ENCODE results near the gene EGLN1. TPM values are rescaled to one million over a fixed set of nuclear protein-coding genes. Genes with fewer than 3 reads are reported as not detected.
"Not testable (repeated sequence)": the region's sequence is repeated elsewhere in the genome, so short reads cannot be mapped to it uniquely, and the experiment has no call there.

EGLN1 gene
- total RNA-seq, 2 donors from 2014 or later: 15.5 to 25.9 TPM

DNA sequence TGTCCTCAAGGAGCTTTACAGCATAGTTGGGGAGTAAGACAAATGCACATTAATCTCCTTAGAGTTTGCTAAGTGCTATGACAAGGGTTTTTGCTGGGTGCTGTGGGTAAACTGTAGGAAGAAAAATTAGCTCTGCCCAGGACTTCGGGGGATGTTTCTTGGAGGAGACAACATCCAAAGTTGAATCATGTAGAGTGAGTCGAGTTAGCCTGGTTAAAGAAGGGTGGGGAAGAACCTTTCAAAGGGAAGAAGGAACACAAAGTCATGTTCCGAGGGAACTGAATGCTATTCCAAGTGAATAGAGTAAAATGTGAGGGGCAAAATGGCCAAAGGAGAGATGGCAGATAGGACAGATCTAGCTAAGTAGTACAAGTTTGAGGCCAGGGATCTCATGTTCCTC is 66.9 kb downstream of the EGLN1 start:
- no peak overlapping the region for H3K4me3 Mint-ChIP-seq
- H3K27ac Mint-ChIP-seq: no peak overlapping the region

GRCh38 chr1:231354330-231355020 is 67.6 kb downstream of the EGLN1 start:
- no peak for ATAC-seq
- Mint-ChIP-seq H3K9me3 (no peaks in the 10 kb centered on the region), H3K36me3 (peaks cover 14% of the 10 kb centered on the region), H3K4me1 (ENCODE audit: low read depth in 2 of 2) (peaks cover 5 to 11% of the 10 kb centered on the region in 2 donors), H3K27me3 (no peaks in the 10 kb centered on the region), H3K4me3 (no peak overlapping the region), H3K27ac (no peak overlapping the region)
- DNase-seq (ENCODE audit: low spot score): no peak

More for the DNA sequence above, 66.9 kb downstream of the EGLN1 start:
- Mint-ChIP-seq H3K4me1 (ENCODE audit: low read depth in 2 of 2) (peaks cover 7 to 15% of the 10 kb centered on the region in 2 donors), H3K27me3 (no peaks in the 10 kb centered on the region), H3K9me3 (no peaks in the 10 kb centered on the region), H3K36me3 (peaks cover 14% of the 10 kb centered on the region)
- ATAC-seq (no peak), DNase-seq (ENCODE audit: low spot score) (no peak)

DNA sequence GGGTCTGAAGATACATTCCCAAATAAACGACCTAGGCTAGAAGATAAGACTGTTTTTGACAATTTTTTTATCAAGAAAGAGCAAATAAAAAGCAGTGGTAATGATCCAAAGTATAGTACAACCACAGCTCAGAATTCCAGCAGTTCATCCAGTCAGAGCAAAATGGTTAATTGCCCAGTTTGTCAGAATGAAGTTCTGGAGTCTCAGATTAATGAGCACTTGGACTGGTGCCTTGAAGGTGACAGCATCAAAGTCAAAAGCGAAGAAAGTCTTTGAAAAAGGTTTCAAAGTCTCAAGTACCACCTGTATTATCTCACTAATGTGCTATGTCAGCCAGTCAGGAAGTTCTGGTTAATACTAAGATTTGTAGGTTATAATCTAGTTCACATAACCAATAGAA is 69.0 kb downstream of the EGLN1 start:
- Mint-ChIP-seq H3K36me3 (peaks cover 19% of the 10 kb centered on the region), H3K9me3 (no peaks in the 10 kb centered on the region), H3K4me3 (no peak overlapping the region), H3K4me1 (ENCODE audit: low read depth in 2 of 2) (peaks cover 4 to 7% of the 10 kb centered on the region in 2 donors), H3K27me3 (no peaks in the 10 kb centered on the region), H3K27ac (no peak overlapping the region)
- DNase-seq (ENCODE audit: low spot score) (no peak), ATAC-seq (no peak)

DNA sequence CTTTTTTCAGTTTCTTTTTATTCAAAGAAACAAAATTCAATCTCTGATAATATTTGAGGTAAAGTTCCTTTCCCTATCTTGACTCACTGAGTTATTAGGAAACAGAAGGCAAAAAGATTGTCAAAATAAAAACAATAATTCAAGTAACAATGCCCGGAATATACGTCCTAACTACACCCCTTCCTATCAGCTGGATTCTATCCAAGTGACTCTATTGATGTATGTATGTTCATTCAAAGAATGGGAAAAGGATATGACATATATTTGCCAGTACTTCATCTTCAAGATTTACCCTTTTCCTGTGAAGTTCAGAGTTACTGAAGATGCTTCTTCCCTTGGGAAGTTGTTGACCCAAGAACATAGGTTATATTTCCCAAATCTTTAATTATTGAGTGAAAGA is 70.3 kb downstream of the EGLN1 start:
- no peaks in the 10 kb centered on the region for H3K27me3 Mint-ChIP-seq
- ATAC-seq (no peak), DNase-seq (ENCODE audit: low spot score) (no peak)

DNA sequence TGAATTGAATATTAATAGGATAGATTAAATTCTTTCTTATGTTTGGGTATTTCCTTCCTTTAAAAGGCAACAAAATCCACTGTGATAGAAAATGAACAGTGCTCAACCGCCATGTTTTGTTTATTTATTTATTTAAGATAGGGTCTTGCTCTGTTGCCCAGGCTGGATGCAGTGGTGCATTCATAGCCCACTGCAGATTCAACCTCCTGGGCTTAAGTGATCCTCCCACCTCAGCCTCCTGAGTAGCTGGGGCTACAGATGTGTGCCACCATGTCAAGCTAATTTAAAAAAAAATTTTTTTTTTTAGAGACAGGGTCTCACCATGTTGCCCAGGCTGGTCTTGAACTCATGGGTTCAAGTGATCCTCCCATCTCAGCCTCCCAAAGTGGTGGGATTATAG is 73.2 kb downstream of the EGLN1 start:
- not testable (repeated sequence) for H3K27ac Mint-ChIP-seq; DNase-seq (ENCODE audit: low spot score); ATAC-seq; H3K9me3 Mint-ChIP-seq; H3K4me3 Mint-ChIP-seq; H3K4me1 Mint-ChIP-seq (ENCODE audit: low read depth in 2 of 2); H3K27me3 Mint-ChIP-seq
- peaks cover 19% of the 10 kb centered on the region for H3K36me3 Mint-ChIP-seq

More for the DNA sequence above, 70.3 kb downstream of the EGLN1 start:
- no peaks in the 10 kb centered on the region for H3K9me3 Mint-ChIP-seq
- peaks cover 19% of the 10 kb centered on the region for H3K36me3 Mint-ChIP-seq
- H3K4me3 Mint-ChIP-seq: no peak overlapping the region
- no peaks in the 10 kb centered on the region for H3K4me1 Mint-ChIP-seq (ENCODE audit: low read depth in 2 of 2)
- no peak overlapping the region for H3K27ac Mint-ChIP-seq

DNA sequence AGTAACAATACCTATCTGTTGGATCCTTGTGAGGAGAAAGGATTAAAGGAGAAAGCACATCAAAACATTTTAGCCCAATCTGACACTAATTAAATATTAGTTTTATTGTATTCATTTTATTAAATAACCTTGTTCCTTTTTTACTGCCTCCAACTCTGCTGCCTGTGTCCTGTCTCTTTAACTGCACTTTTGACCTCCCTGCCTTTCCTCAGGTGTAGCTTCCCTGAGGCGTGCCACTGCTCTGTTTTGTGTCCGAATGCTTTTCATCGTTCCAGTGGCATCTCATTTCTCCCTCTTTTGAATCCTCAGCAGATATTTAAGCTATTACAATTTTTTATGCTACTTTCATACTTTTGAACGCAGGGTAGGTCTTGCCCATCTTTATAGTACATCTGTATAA is 73.6 kb downstream of the EGLN1 start:
- ATAC-seq: no peak
- peaks cover 19% of the 10 kb centered on the region for H3K36me3 Mint-ChIP-seq

GRCh38 chr1:231347961-231348360 is 74.1 kb downstream of the EGLN1 start:
- no peak for ATAC-seq
- no peak for DNase-seq (ENCODE audit: low spot score)
- Mint-ChIP-seq H3K27ac (no peak overlapping the region), H3K36me3 (peaks cover 17% of the 10 kb centered on the region), H3K4me1 (ENCODE audit: low read depth in 2 of 2) (peaks cover 0 to 8% of the 10 kb centered on the region in 2 donors), H3K4me3 (no peak overlapping the region), H3K9me3 (no peaks in the 10 kb centered on the region), H3K27me3 (no peaks in the 10 kb centered on the region)

More for the DNA sequence above, 73.6 kb downstream of the EGLN1 start:
- Mint-ChIP-seq H3K27ac (no peak overlapping the region), H3K4me1 (ENCODE audit: low read depth in 2 of 2) (peaks cover 0 to 5% of the 10 kb centered on the region in 2 donors), H3K27me3 (no peaks in the 10 kb centered on the region), H3K4me3 (no peak overlapping the region), H3K9me3 (no peaks in the 10 kb centered on the region)
- DNase-seq (ENCODE audit: low spot score): no peak

- ATAC-seq (no peak), DNase-seq (ENCODE audit: low spot score) (no peak)
- H3K9me3 Mint-ChIP-seq: no peaks in the 10 kb centered on the region
- peaks cover 43 to 45% of the 10 kb centered on the region in 2 donors for H3K4me1 Mint-ChIP-seq (ENCODE audit: low read depth in 2 of 2)
- H3K36me3 Mint-ChIP-seq: peaks cover 26% of the 10 kb centered on the region
- no peaks in the 10 kb centered on the region for H3K27me3 Mint-ChIP-seq
- no peak overlapping the region for H3K27ac Mint-ChIP-seq
- H3K4me3 Mint-ChIP-seq: no peak overlapping the region
Measured at GRCh38 chr1:231340328-231341013, 81.6 kb downstream of the EGLN1 start.

DNA sequence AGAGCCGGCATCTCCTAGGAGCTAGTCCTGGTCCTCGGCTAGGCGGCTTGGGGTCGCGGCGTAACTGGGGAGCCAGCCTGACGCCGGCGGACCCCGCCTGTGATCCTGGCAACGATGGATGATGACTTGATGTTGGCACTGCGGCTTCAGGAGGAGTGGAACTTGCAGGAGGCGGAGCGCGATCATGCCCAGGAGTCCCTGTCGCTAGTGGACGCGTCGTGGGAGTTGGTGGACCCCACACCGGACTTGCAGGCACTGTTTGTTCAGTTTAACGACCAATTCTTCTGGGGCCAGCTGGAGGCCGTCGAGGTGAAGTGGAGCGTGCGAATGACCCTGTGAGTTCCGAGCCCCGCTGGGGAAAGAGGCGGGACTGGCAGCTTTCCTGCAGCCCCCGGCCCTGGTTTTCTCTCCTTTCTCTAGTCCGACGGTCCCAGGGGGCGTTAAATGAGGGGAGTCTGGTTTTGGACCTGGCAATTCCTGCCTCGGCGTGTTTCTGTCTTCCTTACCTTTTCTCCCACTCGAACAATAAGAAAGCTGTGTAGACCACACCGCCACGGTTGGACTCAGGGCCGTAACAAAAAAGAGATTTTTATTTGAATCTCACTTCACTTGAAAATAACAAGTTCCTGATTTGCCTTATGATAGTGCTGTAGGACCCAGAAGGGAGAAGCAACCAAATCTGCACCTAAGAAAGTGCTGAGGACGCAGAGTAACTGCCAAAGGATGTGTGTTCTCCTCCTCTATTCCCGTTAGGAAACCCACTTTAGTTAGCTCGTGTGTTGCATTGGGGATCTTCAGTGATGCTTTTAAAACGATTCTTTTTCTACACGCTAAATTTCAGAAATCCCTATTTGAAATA is 83.6 kb downstream of the EGLN1 start, which contains the start of gene SPRTN:
TSS of gene SPRTN (plus strand) at position 24 of the 859 bp plus-strand sequence. CDS start at position 115, 91 bp downstream.
- H3K27me3 Mint-ChIP-seq: no peaks in the 10 kb centered on the region
- no peaks in the 10 kb centered on the region for H3K9me3 Mint-ChIP-seq
- peaks cover 27% of the 10 kb centered on the region for H3K36me3 Mint-ChIP-seq
- peak within 1 kb of the TSS; percentile 96 for H3K4me3 Mint-ChIP-seq
- DNase-seq (ENCODE audit: low spot score): no peak
- H3K4me1 Mint-ChIP-seq (ENCODE audit: low read depth in 2 of 2): peaks cover 43 to 53% of the 10 kb centered on the region in 2 donors
- ATAC-seq: peak; percentile 4 to 25
- peak within 1 kb of the TSS; percentile 97 to 98 for H3K27ac Mint-ChIP-seq

DNA sequence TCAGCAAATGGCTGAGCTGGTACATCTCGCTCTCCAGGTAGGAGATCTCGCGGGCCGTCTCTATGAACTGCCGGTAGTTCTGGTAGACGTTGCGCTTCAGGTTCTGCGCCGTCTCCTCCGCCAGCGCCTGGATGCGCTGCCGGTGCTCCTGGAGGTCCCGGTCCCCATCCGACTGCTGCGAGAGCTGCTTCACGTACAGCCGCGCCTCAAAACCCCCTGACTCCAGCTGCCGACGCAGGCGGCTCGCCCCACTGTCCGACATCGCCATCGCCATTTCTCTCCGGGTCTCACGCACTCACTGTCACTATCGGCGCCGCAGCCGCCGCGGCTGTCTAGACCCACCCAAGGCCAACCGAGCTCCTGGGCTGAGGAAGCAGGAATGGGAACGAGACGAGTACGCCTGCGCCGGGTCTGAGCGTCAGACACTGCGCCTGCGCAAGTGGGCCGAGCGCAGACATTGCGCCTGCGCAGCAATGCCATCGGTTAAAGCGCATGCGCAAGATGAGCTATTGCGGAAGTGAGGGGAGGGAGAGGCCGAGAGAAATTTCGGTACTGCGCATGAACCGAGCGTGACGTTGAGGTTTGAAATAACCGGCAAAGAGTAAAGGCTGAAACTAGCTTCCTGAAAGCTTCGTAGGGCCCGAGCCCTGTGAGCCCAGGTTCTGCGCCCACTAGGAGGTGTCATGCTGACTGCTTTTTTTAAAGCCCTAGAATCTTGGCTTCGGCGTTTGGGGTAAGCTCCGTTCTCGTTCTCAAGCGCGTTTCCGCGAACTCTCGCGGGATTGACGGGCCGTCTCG is 84.4 kb downstream of the EGLN1 start, which contains the start of gene EXOC8:
TSS of gene EXOC8 (minus strand) at position 381 of the 798 bp plus-strand sequence. CDS start at position 274, 107 bp downstream.
- H3K4me1 Mint-ChIP-seq (ENCODE audit: low read depth in 2 of 2): peaks cover 40 to 53% of the 10 kb centered on the region in 2 donors
- H3K4me3 Mint-ChIP-seq: peak within 1 kb of the TSS; percentile 96
- peaks cover 27% of the 10 kb centered on the region for H3K36me3 Mint-ChIP-seq
- no peaks in the 10 kb centered on the region for H3K27me3 Mint-ChIP-seq
- ATAC-seq: peak; percentile 90 to 93
- DNase-seq (ENCODE audit: low spot score): peak; percentile 95
- no peaks in the 10 kb centered on the region for H3K9me3 Mint-ChIP-seq
- H3K27ac Mint-ChIP-seq: peak within 1 kb of the TSS; percentile 97 to 98

GRCh38 chr1:231337043-231337471 is 85.0 kb downstream of the EGLN1 start:
- H3K4me1 Mint-ChIP-seq (ENCODE audit: low read depth in 2 of 2): peaks cover 40 to 53% of the 10 kb centered on the region in 2 donors
- H3K27me3 Mint-ChIP-seq: no peaks in the 10 kb centered on the region
- no peaks in the 10 kb centered on the region for H3K9me3 Mint-ChIP-seq
- H3K36me3 Mint-ChIP-seq: peaks cover 27% of the 10 kb centered on the region
- H3K27ac Mint-ChIP-seq: peak overlapping the region; percentile 97 to 98
- DNase-seq (ENCODE audit: low spot score): peak; percentile 70
- H3K4me3 Mint-ChIP-seq: peak overlapping the region; percentile 96
- ATAC-seq: no peak

DNA sequence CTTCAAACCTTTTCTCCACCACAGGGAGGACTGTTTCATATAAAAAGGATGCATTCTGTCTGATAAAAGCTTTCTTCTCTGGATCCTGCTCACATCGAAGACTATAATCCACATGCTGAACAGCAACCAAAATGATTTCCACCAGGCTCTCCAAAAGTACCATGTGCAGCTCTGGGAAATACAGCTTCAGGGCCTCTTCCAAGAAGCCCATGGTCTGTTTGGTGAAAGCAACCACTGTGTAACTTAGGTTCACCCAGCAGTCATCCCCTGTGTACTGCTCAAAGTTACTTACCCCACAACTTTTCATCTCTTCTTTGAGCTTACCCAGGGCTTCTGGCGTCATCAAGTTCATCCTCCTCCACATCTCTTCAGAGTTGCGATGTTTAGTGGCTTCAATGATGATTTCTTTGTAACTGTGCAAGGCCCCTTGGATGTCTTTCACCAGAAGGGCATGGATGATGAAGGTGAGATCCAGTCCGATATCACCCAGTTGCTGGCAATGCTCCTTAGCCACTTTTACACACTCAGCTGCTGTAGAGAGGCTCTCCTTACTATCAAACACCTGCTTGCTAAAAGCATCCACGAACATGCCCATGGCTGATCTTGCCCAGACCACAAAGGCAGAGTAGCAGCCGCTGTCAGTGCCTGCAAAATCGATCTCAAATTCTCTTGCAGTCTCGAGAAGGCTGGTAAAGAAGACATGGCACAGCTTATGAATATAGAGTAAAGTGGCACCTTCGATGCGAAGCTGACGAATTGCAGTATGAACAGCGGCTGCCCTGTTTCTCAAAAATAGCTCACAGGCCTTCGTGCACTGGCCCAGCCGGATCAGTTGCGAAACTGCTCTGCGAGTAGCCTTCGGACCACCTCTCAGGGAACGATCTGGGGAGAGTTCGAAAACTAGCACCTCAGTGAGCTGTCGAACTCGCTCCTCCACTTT is 86.2 kb downstream of the EGLN1 start:
- Mint-ChIP-seq H3K36me3 (peaks cover 25% of the 10 kb centered on the region), H3K4me1 (ENCODE audit: low read depth in 2 of 2) (peaks cover 44 to 56% of the 10 kb centered on the region in 2 donors), H3K9me3 (no peaks in the 10 kb centered on the region), H3K27ac (peak overlapping the region; percentile 97 to 98), H3K4me3 (peak overlapping the region; percentile 96), H3K27me3 (no peaks in the 10 kb centered on the region)
- no peak for ATAC-seq
- DNase-seq (ENCODE audit: low spot score): no peak
